Astrocyte of the spinal cord (primary cell): ENCODE data around the gene DGAT2.
A peak's percentile ranks its signal among the peaks of the same experiment; 100 is the strongest.

Experiments used
- DNase-seq: peaks from one replicate; pipeline ENCODE4 v3.0.0; 2011; ENCODE audit warnings: low read depth, low spot score
- H3K4me3 ChIP-seq: 2 replicates; pipeline ENCODE4 v1.5.1; 2011; ENCODE audit warnings: low read depth, mild to moderate bottlenecking, low read length, moderate library complexity
- CTCF ChIP-seq: IDR thresholded peaks from 2 replicates; pipeline ENCODE4 v1.5.1; 2012; ENCODE audit warnings: low read depth, mild to moderate bottlenecking, low read length, inconsistent platforms
- in situ Hi-C: cut with HindIII; loops from 2 replicates; pipeline ENCODE4 v1.10.0; 2017; ENCODE audit warnings: low sequenced_read_pairs

Gene DGAT2

GRCh38 chr11:75770102-75770501 lies 1.5 kb downstream of the DGAT2 start:
- in situ Hi-C loops: no loop called here
- no peak for DNase-seq
- H3K4me3 ChIP-seq: no peak overlapping the region

GRCh38 chr11:75771646-75772410 lies 3.2 kb downstream of the DGAT2 start:
- DNase-seq: peak; percentile 10
- no peak overlapping the region for H3K4me3 ChIP-seq
- in situ Hi-C loops: no loop called here
- no peak for TF ChIP-seq CTCF

More at GRCh38 chr11:75770102-75770501, 1.5 kb downstream of the DGAT2 start:
- no peak for TF ChIP-seq CTCF

- no peak for TF ChIP-seq CTCF
- DNase-seq: no peak
Measured at GRCh38 chr11:75773595-75774353, 5.2 kb downstream of the DGAT2 start.

GRCh38 chr11:75775056-75775455 lies 6.5 kb downstream of the DGAT2 start:
- TF ChIP-seq CTCF: no peak
- no peak overlapping the region for H3K4me3 ChIP-seq
- in situ Hi-C loops: no loop called here
- DNase-seq: no peak

More at GRCh38 chr11:75773595-75774353, 5.2 kb downstream of the DGAT2 start:
- H3K4me3 ChIP-seq: no peak overlapping the region
- in situ Hi-C loops: no loop called here

GRCh38 chr11:75776546-75776945 lies 8.0 kb downstream of the DGAT2 start:
- no peak for TF ChIP-seq CTCF
- no peak overlapping the region for H3K4me3 ChIP-seq
- DNase-seq: no peak
- in situ Hi-C loops: no loop called here

GRCh38 chr11:75777461-75778110 lies 9.0 kb downstream of the DGAT2 start:
- in situ Hi-C loops: no loop called here
- no peak for TF ChIP-seq CTCF
- no peak overlapping the region for H3K4me3 ChIP-seq
- DNase-seq: no peak
